Stimulated activated CD8-positive, alpha-beta memory T cell treated with anti-CD3 and anti-CD28 coated beads, Interleukin-15, amount 100 ng/mL, for 48 hours (primary cell): Measurements from ENCODE around the gene MLANA.

ENCODE experiments used
- DNase-seq, 2 donors: peaks; one replicate each; pipeline ENCODE4 v3.0.0-alpha.2; 2020; ENCODE audit warnings: low read depth in 2 of 2

The MLANA gene

DNA sequence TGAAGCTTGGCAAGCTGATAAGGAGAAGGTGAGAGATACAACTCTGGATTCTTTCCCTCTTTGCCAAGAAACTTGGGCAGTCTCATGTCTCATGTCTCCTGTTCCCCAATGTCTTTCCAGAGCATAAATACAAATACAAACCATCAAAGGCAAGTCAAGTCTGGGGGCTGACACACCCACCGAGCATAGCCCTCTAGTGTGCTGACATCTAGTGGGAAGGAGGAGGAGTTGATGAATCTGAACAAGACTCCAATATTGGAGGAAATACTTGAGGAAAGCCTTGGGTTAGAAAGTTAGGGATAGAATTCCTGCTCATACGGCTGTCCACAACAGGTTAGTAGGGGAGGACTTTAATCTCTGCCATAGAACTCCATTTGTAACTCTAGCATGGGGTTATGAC is 8.6 kb downstream of the MLANA start:
- no peak for DNase-seq

DNA sequence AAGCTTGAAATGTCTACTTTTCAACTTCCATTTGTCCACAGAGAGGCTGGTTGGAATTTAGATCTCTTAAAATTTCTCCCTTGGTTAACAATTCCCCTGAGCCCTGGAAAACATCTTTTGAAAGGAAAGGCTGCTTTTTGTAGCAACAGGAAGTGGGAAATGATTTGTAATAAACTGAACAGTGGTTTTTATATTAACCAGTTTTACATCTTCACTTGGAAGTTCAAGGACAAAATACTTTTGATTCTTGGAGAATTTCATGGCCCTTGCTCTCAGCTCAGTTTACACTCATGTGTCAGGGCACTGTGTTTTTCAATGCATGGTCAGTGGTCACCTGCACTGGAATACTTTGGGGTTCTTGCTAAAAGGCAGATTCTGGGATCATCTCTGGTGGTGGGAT is 9.9 kb downstream of the MLANA start:
- no peak for DNase-seq

DNA sequence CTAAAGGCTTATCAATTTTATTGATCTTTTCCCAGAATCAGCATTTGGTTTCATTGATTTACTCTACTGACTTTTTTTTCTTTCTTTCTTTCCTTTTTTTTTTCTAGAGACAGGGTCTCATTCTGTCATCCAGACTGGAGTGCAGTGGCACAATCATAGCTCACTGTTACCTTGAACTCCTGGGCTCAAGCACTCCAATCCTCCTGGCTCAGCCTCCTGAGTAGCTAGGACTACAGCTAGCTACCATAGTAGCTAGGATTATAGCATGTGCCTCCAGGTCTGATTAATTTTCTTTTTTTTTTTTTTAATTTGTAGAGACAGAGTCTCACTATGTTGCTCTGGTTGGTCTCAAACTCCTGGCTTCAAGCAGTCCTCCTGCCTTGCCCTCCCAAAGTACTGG is 11.7 kb downstream of the MLANA start:
- no peak for DNase-seq

DNA sequence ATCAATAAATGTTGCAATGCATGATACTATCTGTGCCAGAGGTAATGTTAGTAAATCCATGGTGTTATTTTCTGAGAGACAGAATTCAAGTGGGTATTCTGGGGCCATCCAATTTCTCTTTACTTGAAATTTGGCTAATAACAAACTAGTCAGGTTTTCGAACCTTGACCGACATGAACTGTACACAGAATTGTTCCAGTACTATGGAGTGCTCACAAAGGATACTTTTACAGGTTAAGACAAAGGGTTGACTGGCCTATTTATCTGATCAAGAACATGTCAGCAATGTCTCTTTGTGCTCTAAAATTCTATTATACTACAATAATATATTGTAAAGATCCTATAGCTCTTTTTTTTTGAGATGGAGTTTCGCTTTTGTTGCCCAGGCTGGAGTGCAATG is 18.2 kb downstream of the MLANA start:
- no peak for DNase-seq

DNA sequence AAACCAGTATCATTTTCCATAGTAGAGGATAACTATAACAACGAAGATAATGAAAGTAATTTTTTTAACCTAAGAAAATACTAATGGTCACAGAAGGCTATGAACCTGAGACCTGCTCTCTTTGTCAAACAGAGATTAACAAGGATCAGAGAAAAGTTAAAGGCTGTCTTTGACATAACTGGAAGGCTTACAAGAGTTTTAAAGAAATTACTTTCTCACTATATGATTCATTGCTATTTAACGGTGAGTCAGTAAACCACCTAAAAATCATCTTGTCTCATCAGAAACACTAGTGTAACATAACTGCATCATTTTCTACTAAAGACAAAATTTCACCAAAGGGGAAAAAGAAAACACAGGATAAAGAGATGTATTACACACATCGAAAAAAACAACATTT is 19.3 kb downstream of the MLANA start:
- no peak for DNase-seq

DNA sequence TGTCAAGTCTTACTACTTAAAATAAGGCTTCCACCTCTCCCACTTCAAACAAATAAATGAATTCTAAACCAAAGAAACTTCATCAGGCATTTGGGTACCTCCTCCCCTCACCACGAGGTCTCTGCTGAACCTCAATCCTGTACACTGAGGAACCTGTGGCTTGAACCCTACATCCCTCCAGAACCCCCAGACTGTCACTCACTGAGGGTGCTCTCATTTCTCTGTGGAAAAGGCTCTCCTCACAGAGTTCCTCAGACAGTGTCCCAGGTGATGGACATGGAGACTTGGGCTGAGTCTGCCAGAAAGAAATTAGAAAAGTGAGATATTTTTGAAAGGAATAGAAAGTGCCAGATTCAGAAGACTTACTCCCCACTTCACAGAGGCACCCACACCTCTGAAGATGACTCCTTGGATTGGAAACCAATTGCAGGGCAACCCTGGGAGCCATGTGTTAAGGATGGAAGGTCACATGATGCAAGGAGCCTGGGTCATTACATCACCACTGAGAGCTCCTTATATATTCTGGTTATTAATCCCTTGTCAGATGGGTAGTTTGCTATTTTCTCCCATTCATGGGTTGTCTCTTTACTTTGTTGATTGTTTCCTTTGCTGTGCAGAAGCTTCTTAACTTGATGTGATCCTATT is 19.8 kb downstream of the MLANA start:
- no peak for DNase-seq

DNA sequence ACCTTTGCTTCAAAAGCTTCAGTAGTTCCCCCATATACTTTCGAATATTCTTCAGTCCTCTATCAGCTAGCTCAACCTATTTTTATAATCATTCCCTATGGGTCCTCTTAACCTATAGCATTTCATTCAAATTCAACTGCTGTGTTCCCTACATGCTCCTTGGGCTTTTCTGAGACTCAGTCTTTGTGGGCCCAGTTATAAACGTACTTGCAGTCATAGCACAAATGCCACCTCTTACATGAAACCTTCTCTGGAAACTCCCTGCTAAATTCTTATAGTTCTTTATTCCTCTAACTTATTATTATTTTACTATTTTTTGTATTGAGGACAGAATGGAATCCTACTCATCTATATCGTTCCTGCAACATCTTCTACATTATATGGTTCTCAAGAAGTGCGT is 24.7 kb downstream of the MLANA start:
- DNase-seq, result no peak

DNA sequence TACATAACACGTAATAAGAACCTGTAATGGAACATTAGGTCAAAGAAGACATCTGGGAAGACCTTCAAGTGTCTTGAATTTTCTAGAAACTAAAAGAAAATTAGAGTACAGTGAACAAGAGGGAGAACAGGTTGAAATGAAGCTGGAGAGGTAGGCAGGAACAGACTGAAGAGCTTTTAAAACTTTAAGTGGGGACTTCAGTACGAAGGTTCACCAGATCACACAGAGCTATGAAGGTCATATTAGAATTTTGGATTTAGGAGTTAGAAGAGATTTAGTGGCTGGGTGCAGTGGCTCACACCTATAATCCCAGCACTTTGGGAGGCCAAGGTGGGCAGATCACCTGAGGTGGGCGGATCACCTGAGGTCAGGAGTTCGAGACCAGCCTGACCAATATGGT is 26.6 kb downstream of the MLANA start:
- no peak for DNase-seq

DNA sequence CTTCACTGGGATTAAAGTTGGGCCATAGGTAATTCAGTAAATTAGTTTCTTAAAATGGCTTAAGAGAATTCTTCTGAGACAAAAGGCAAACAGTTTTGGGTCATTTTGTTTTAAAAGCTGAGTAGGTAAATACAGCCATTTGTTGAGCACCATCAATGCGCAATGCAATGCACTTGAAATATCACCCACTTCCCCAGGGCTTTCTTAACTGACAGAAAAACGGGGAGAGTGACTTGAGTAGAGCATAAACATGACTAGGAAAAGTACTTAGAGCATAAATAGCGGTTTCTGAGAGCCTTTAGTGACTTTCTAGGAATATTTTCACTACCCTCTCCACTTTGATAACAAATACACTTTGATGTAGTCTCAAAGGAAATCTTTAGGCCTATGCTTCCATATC is 27.2 kb downstream of the MLANA start:
- DNase-seq, result no peak

DNA sequence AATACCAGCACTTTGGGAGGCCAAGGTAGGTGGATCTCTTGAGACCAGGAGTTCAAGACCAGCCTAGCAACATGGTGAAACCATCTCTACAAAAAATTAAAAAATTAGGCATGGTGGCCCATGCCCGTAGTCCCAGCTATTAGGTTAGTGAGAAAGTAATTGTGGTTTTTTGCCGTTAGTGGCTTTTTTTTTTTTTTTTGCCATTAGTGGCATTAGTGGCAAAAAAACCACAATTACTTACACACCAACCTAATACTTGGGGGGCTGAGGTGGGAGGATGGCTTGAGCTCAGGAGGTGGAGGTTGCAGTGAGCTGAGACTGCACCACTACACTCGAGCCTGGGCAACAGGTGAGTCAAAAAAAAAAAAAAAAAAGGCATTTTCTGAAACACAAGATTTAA is 27.8 kb downstream of the MLANA start:
- no peak for DNase-seq

DNA sequence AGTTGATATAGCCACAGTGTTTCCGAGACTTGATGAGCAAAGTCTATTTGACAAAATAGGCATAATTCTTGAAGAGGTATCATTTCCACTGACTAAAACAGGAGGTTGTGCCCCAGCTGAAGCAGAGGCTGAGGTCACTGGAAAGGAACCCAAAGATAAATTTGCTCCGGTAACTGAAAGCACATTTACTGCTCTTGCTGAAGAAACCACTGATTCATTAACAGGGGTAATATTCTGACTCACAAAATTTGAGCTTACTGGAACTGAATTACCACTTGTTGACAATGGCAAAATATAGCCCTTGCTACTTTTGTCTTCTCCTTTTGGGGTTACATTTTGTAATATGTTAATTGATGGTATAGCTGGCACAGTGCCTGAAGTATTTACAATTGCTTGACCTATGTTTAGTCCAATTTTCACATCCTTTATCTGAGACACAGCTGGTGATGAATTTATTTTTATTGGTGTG is 30.2 kb downstream of the MLANA start:
- no peak for DNase-seq

DNA sequence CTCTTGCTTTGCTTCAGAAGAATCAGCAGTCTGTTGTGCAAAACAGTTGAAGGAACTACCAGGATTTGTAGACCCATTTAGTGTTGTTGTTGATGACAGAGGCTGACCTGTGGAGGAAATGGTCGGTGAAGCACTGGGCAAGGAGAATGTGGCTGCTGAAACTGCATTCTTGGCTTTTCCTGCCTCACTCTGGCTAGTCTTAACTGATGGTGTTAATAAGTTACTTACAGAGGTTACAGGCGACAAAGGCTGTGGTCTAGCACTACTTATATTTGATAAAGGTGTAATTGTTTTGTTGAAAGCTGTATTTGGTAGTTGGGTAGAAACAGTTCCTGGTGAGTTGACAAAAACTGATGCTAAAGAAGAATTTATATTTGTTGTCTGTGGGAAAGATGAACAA is 31.5 kb downstream of the MLANA start:
- no peak for DNase-seq

DNA sequence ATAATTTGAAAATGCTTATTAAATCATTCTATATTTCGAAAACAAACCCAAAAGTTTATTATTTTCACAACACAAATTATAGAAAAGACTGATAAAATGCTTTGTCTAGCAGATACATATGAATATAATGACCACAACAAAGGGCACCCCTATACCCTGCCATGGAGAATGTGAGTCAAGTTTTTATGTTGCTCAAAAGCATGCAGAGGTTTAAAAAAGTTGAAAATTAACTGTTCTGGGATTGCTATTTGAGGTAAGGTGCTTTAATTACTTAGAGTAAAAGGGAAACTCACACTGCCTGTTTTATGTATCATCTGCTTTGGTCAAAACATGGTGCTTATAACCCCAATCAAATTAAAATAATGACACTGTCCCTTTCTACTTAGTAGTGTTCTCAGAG is 41.0 kb downstream of the MLANA start:
- DNase-seq, result no peak

DNA sequence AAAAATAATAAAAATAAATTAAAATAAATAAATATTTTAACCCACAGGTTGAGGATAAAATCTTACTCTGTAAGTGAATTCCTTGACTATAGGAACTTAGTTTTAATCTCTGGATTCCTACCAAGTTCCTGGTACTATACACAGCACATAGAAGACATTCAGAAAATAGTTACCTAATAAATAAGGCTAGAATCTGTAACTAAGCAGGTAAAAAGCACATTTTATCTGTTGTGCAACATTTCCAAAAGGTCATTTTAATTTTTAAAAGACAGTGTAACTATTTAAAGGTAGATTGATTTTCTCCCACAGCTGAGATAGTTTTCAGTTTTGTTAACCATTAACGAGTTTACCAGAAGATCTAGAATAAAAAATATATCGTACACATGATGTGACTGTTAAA is 47.8 kb downstream of the MLANA start:
- DNase-seq, result no peak

DNA sequence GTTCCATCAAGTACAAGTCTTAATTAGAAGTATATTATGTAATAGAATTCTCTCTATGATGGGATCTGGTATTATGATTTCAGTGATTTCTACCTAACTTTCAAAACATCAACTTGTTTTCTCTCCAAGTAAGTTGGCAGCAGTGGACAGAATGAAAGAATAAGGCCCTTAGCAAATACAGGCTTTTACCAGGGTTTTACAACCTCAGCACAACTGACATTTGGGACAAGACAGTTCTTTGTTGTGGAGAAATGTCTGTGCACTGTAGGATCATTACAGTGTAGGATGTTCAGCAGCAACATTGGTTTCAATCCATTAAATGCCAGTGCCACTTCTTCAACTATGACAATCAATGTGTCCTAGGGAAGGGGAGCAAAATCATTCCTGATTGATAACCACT is 48.8 kb downstream of the MLANA start:
- no peak for DNase-seq

DNA sequence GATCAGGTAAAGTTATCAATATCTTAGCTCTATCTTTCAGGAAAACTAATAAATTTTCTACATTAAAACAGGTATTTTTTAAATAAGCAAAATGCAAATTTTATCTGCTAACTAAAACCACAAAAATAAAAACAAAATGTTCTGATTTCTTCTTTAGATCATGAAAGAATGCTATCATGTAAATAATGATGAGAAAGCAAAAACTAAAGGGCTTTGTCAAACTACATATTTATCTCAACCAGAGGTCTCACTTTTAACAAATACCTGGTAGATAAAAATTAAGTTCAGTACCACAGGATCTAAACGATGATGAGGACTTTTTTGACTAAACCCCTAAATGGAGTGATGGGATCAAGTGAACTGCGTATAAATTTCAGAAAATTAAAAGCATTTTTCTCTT is 50.5 kb downstream of the MLANA start:
- no peak for DNase-seq

DNA sequence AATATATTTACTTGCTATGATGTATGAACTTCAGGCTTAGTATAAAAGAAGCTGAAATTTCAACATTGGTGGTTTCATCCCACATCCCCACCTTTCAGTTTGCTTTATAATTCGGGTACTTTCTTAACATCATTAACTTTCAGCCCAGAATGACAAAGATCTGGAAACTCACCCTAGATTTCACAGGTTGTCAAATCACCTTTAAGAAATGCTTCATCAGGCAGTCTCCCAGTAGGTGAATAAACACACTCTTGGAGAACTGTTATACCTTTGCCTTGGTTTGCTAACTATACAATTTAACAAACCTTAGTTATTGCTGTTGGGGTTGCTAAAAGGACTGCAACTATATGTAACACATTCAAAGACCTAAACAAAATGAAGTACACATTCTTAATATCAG is 54.4 kb downstream of the MLANA start:
- DNase-seq, result no peak

DNA sequence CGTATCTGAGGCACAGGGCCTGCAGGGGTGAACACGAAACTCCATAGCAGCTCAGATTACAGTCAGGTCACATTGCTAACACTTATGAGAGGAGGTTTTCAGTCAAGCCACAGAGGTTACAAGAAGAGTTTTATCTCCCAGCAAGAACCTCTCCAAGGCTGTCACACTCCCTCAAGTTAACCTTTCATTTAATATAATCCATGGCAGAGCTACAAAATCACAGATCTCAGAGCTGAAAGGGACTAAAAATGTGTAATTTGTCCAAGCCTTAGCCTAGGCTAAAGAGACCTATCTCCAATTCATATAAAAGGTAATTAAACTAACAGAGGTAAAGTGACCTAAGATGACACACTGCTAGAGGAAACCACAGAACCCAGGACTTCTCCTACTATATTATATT is 57.2 kb downstream of the MLANA start:
- DNase-seq, result no peak

DNA sequence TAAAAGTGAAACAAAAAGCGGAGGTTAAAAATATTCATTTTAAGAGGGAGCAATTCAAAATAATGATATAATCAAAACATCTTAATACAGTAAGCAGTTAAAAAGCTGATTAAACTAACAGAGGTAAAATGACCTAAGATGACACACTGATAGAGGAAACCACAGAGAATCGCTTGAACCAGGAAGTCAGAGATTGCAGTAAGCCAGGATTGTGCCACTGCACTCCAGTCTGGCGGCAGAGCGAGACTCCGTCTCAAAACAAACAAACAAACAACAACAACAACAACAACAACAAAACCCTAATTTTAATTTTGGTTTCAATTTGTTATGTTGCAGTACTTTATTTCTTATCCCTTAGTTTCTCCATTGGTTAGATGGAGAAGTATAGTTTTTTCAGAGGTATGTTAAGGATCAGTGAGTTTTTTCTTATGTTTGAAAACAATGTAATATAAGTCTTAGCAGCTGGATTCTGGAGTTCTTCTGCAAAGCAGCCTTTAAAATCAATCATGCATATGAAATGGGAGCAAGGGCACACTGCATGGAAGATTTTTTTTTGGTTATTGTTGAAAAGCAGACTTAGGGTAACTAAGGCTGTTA is 58.5 kb downstream of the MLANA start:
- no peak for DNase-seq

DNA sequence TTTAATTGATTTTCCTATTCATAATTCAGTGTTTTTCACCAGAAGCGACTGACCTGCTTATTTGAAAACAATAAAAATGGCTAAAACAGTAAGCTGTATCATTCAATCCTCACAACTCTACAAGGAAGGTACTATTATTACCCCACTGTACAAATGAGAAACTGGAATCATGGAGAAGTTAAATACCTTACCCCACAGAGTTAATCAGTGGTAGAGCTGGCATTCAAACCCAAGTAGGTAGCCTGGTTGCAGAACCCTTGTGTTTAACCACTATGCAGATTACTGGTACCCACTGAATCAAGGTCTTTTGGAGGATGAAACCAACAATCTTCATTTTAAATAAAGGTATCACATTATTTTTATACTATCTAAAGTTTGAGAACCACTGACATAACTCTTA is 59.6 kb downstream of the MLANA start:
- no peak for DNase-seq

DNA sequence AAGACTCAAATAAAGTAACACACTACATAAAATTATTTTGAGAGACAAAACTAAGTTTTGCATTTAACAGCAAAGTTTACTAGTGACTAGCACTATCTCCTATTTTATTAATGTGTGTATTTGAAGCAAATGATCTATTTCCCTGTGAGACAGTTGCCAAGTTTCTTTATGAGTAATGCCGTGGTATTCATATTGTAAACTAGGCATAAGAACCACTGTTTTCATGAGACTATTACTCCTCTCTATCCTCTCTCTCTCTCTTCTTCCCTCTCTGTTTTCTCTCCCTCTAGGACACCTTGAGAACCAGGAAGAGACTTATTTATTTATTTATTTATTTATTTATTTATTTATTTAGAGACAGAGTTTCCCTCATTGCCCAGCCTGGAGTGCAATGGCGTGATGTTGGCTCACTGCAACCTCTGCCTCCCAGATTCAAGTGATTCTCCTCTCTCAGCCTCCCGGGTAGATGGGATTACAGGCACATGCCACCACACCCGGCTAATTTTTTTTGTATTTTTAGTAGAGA is 61.1 kb downstream of the MLANA start:
- DNase-seq, result no peak

DNA sequence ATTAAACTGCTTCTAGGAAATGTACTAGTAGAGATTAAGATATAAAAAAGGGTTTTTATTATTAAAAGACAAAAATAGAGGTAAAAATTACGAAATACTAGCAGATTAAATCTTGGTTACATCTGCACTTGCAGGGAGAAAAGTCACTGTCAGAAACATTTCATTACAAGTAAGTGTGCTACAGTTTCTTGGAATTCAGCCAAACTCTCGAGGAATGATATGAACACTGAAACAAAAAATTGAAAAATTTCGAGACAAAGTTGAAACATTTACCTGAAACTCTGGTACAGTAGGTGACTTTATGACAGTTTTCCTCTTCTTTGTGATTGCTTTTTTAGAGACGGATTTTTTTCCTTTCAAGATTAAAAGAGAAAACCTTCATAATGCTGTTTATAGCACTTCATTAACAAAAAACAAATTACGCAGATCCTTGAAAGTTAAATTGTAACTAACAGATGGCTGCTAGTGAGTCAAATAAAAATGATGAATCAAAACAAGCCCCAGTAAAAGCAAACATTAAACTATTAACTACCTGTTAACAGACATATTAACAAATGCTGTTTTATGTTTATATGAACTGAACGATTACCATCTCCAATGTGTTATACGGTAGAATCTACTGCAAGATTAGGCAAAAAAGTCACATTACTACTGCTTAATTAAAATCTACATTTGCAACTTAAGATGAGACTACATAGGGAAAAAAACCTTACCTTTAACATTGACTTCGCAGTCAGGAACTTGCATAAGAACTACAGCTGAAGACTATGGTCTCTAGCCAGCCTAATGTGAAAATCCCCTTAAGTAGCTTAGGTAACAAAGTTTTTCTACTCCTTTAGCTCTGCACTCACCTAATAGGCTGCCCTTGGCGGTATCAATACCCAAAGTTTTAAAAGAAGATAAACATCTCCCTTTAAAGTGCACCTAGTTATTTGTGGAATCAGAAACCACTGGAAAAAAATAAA is 63.3 kb downstream of the MLANA start:
- DNase-seq, result no peak

DNA sequence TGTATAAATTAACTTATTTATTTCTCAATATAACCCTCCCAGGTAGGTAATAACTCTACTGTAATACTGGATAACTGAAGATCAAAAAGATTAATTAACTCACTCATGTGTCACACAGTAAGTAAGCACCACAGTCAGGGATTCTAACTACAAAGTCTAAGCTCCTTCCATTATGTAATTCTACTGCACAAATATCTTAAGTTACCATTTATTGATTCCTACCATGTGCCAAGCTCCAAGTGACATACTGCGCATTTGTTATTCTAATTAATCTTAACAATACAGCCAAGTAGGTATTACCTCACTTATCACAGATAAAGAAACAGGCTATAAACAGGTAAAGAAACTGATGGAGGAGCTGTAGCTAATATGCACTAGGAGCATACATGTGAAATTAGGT is 66.5 kb downstream of the MLANA start:
- DNase-seq, result no peak
